ENCODE data around the gene PRR3. TPM values are rescaled to one million over a fixed set of nuclear protein-coding genes. Genes with fewer than 3 reads are reported as not detected.

PRR3 gene
- total RNA-seq, 1 experiment from 2014 or later = 49.9 TPM

- ChIA-PET CTCF (interaction anchor here (0.9 to 1.1 kb wide), 2 partner anchors 118 to 475 kb away, joined by 3 to 4 read pairs; no protein-coding TSS in a partner anchor), POLR2A (ENCODE audit: low non-redundant PET) (no interaction called here)
- TF ChIP-seq EZH2 (IDR thresholded peaks at IDR 0.05; ENCODE audit: borderline replicate concordance, low read depth, low read length, poor library complexity, severe bottlenecking) (no peak), CTCF (conservative IDR thresholded peaks at IDR 0.05; ENCODE audit: low read depth, low read length) (peak; percentile 61)
- DNase-seq (ENCODE audit: low spot score) = peak; percentile 66
- Histone ChIP-seq H3K4me1 (ENCODE audit: insufficient read depth, low read length, poor library complexity, severe bottlenecking) (peaks cover 27% of the 10 kb centered on the region), H3K27ac (ENCODE audit: low read depth, low read length, poor library complexity, severe bottlenecking) (peak overlapping the region; percentile 99), H3K9me3 (ENCODE audit: low read depth, low read length, poor library complexity, severe bottlenecking) (no peaks in the 10 kb centered on the region), H3K36me3 (ENCODE audit: insufficient read depth, low read length, poor library complexity, severe bottlenecking) (peaks cover 57% of the 10 kb centered on the region), H3K4me3 (ENCODE audit: low read depth, low read length, poor library complexity, severe bottlenecking) (no peak overlapping the region), H3K27me3 (replicated peaks; ENCODE audit: insufficient read depth, low read depth, low read length, poor library complexity) (no peaks in the 10 kb centered on the region)
- intact Hi-C loops (cut with micrococcal nuclease; ENCODE audit: unreplicated experiment) = no loop called here
- BruUV-seq (replicated peaks) = no TSS peak
Observed at GRCh38 chr6:30612213-30612612, 55.1 kb downstream of the PRR3 start.

- ChIA-PET CTCF (interaction anchor here (0.7 to 1.1 kb wide), 3 partner anchors 118 to 474 kb away, joined by 3 to 4 read pairs (median 3); no protein-coding TSS in a partner anchor), POLR2A (ENCODE audit: low non-redundant PET) (interaction anchor here (1.0 kb wide), 1 partner anchor 17 kb away, joined by 3 read pairs; no protein-coding TSS in a partner anchor)
- H3K36me3 ChIP-seq (ENCODE audit: insufficient read depth, low read length, poor library complexity, severe bottlenecking) = peaks cover 51% of the 10 kb centered on the region
- DNase-seq (ENCODE audit: low spot score) = peak; percentile 55
- no peak overlapping the region for H3K4me3 ChIP-seq (ENCODE audit: low read depth, low read length, poor library complexity, severe bottlenecking)
- no peaks in the 10 kb centered on the region for H3K9me3 ChIP-seq (ENCODE audit: low read depth, low read length, poor library complexity, severe bottlenecking)
- BruUV-seq (replicated peaks) = no TSS peak
- TF ChIP-seq CTCF (conservative IDR thresholded peaks at IDR 0.05; ENCODE audit: low read depth, low read length) (no peak; the same call in 1 of the 2 replicates), EZH2 (IDR thresholded peaks at IDR 0.05; ENCODE audit: borderline replicate concordance, low read depth, low read length, poor library complexity, severe bottlenecking) (no peak)
- intact Hi-C loops (cut with micrococcal nuclease; ENCODE audit: unreplicated experiment) = no loop called here
- peak overlapping the region; percentile 99 for H3K27ac ChIP-seq (ENCODE audit: low read depth, low read length, poor library complexity, severe bottlenecking)
- H3K4me1 ChIP-seq (ENCODE audit: insufficient read depth, low read length, poor library complexity, severe bottlenecking) = peaks cover 27% of the 10 kb centered on the region
- H3K27me3 ChIP-seq (replicated peaks; ENCODE audit: insufficient read depth, low read depth, low read length, poor library complexity) = no peaks in the 10 kb centered on the region
Observed at GRCh38 chr6:30612687-30613248, 55.7 kb downstream of the PRR3 start.

Small RNAs within 50 kb of the gene (microRNA-seq; reads per million reads assigned to microRNA genes)
- 690 reads per million, percentile 78 among the genes with 10 or more reads in this experiment for gene MIR877

Other genes with a start within 250 kb of the PRR3 start
- 13.7 and 14.3 TPM in 2 replicates for gene TRIM39, start 230.4 kb upstream of the PRR3 start, total RNA-seq (2021)
- gene RPP21, start 212.1 kb upstream of the PRR3 start, total RNA-seq (2021) = 65.1 and 65.9 TPM in 2 replicates
- 36.9 and 41.1 TPM in 2 replicates for gene HLA-E, start 67.8 kb upstream of the PRR3 start, total RNA-seq (2021)
- gene GNL1, start 806 bp upstream of the PRR3 start, total RNA-seq (2021) = 93.2 and 101 TPM in 2 replicates
- 109 and 119 TPM in 2 replicates for gene ABCF1, start 14.1 kb downstream of the PRR3 start, total RNA-seq (2021)
- gene PPP1R10, start 59.9 kb downstream of the PRR3 start, total RNA-seq (2021) = 121 and 129 TPM in 2 replicates
- 70.3 and 70.4 TPM in 2 replicates for gene MRPS18B, start 60.5 kb downstream of the PRR3 start, total RNA-seq (2021)
- gene ATAT1, start 69.6 kb downstream of the PRR3 start, total RNA-seq (2021) = 31.7 and 33.0 TPM in 2 replicates
- 25.0 and 35.9 TPM in 2 replicates for gene C6orf136, start 89.8 kb downstream of the PRR3 start, total RNA-seq (2021)
- gene DHX16, start 115.7 kb downstream of the PRR3 start, total RNA-seq (2021) = 44.7 and 46.4 TPM in 2 replicates
- 49.3 and 50.3 TPM in 2 replicates for gene PPP1R18, start 129.3 kb downstream of the PRR3 start, total RNA-seq (2021)
- gene NRM, start 133.7 kb downstream of the PRR3 start, total RNA-seq (2021) = 49.8 and 54.4 TPM in 2 replicates
- gene MDC1, start 160.0 kb downstream of the PRR3 start, total RNA-seq (2021) = 52.9 and 53.4 TPM in 2 replicates
- 1,864 and 1,936 TPM in 2 replicates for gene TUBB, start 163.1 kb downstream of the PRR3 start, total RNA-seq (2021)
- 116 and 120 TPM in 2 replicates for gene FLOT1, start 185.4 kb downstream of the PRR3 start, total RNA-seq (2021)
- 33.5 and 34.6 TPM in 2 replicates for gene IER3, start 187.3 kb downstream of the PRR3 start, total RNA-seq (2021)